GM19025 (cell line): Measurements from ENCODE around the gene ZNF550.
"Not testable (repeated sequence)": the region's sequence is repeated elsewhere in the genome, so short reads cannot be mapped to it uniquely, and the experiment has no call there.

Experiments
- ATAC-seq: cut with Tn5 transposase; IDR thresholded peaks from one replicate; pipeline ENCODE4 v1.9.1; 2021; ENCODE audit warnings: mild to moderate bottlenecking, low read depth, moderate library complexity; ENCODE audit not compliant: unreplicated experiment

The ZNF550 gene

DNA sequence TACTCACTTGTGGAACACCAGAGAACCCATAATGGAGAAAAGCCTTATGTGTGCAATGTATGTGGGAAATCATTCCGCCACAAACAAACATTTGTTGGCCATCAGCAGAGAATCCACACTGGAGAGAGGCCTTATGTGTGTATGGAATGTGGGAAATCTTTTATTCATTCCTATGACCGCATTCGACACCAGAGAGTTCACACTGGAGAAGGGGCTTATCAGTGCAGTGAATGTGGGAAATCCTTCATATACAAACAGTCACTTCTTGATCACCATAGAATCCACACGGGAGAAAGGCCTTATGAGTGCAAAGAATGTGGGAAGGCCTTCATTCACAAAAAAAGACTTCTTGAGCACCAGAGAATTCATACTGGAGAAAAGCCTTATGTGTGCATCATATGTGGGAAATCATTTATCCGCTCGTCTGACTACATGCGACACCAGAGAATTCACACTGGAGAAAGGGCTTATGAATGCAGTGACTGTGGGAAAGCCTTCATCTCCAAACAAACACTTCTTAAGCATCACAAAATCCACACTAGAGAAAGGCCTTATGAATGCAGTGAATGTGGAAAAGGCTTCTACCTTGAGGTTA, 21.6 kb downstream of the ZNF550 start:
- ATAC-seq, result no peak

GRCh38 chr19:57527136-57527881, 32.4 kb downstream of the ZNF550 start, which contains the start of gene ZNF549:
ZNF549 (plus strand) TSS chr19:57527356; CDS start chr19:57527574, 218 bp downstream.
- peak; percentile 96 for ATAC-seq

DNA sequence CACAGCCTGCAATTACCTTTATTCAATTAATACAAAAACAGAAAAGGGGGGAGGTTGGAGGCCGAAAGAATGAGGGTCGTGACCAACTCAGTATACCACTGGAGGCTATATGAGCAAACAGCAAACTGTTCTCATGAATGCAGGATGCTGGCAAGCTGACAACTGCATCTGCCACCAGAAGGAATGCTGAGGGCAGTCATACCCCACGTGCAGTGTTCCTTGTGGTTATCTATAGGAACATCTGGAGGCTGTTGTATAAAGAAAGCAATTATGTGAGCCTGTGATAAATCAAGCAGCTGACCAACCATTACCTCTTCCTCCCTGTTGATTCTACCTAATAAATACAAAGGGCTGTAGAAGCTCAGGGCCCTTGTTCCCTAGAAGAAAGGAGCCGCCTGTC, 41.6 kb downstream of the ZNF550 start:
- not testable (repeated sequence) for ATAC-seq

DNA sequence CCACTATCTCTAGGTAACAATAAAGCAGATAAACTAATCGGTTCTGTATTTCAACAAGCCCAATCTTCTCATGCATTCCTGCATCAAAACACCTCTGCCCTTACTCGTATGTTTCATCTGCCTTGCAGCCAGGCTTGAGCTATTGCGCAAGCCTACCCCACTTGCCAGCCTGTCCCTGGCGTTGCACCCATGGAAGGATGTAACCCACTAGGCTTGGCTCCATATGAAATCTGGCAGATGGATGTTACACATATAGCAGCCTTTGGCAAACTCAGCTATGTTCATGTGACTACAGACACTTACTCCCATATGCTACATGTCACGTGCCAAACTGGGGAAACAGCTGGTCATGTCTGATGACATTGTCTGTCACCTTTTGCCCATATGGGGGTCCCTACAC, 44.4 kb downstream of the ZNF550 start:
- no peak for ATAC-seq

DNA sequence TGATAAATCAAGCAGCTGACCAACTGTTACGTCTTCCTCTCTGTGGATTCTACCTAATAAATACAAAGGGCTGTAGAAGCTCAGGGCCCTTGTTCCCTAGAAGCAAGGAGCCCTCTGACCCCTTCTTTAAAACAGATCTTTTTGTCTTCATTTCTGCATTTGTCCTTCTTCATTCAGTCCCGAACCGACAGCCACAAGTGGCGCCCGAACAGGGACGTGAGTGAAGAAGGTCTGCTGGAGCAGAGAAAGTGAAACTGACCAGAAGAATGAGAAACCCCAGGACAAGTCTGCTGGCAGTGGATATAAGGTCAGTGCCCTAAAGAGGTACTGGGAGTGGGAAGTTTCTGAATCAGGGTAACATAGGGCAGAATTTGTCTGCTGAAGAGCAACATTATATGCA, 46.8 kb downstream of the ZNF550 start:
- ATAC-seq, result no peak

GRCh38 chr19:57511484-57511883, 48.2 kb downstream of the ZNF550 start:
- no peak for ATAC-seq

DNA sequence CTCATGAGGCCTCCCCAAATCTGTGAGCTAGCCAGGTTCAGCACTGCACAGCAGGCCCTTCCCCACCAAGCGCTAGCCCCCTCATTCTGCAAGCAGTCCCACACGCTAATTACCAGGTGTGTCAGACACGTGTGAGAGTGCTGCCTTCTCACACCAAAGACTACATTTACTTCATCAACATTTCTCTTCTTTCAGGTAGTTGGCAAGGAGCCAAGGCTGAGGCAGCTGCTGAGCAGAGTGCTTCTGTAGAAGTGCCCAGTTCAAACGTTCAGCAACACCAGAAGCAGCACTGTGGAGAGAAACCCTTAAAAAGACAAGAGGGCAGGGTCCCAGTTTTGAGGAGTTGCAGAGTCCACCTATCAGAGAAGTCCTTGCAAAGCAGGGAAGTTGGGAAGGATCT, 53.5 kb downstream of the ZNF550 start:
- ATAC-seq, result no peak

- ATAC-seq, result not testable (repeated sequence)
These were observed 59.3 kb downstream of the ZNF550 start for GRCh38 chr19:57500400-57500799.

- ATAC-seq, result peak; percentile 100
These were observed 59.8 kb downstream of the ZNF550 start, which contains the start of gene ZNF773 for GRCh38 chr19:57499680-57500395. ZNF773 (plus strand) TSS chr19:57499938; CDS start chr19:57500081, 143 bp downstream.

DNA sequence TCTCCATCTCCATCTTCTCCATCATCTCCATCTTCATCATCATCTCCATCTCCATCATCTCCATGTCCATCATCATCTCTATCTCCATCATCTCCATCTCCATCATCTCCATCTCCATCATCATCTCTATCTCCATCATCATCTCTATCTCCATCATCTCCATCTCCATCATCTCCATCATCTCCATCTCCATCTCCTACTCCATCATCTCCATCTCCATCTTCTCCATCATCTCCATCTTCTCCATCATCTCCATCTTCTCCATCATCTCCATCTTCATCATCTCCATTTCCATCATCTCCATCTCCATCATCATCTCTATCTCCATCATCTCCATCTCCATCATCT, 60.4 kb downstream of the ZNF550 start:
- not testable (repeated sequence) for ATAC-seq

- not testable (repeated sequence) for ATAC-seq
These were observed 71.4 kb downstream of the ZNF550 start for GRCh38 chr19:57488299-57488644.

DNA sequence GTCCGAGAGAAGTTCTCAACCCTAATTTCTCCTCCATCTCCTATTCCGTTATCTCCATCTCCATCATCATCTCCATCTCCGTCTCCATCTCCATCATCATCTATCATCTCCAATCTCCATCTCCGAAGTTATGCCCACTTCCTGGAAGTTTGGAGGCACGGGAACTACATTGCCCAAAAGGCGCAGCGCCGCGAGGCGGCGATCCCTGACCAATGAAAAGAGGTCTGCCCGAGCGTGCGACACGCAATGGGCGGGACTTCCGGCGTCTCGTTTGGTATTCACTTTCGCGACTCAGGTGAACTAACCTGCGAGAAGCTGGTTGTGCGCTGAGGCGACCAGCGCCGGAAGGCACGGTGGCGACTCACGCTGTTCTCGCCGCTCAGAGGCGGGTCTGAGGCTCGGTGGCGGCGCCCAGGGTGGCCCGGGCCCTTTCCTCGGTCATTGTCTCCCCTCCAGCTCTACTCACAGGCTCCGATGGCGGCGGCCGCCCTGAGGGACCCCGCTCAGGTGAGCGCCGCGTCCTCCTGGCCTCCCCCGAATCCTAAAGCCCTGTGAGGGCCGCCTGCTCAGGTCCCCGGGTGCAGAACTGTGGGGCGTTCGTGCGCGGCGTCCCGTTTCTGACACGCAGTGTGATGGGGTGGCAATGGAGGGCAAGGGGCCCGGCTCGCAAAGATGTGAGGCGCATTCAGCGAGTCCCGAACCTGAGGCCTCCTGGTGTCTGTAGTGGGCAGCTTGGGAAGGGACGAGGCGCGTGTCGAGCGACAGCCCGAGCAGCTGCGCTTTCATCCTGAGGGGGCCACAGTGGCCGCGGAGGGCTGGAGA, 72.0 kb downstream of the ZNF550 start, which contains the start of gene ZNF419:
TSS of gene ZNF419 (plus strand) at position 274 of the 822 bp plus-strand sequence. CDS start at position 475, 201 bp downstream.
- peak; percentile 97 for ATAC-seq
